ENCODE results near the gene TMEM139.

- no peak for TF ChIP-seq CTCF (IDR thresholded peaks at IDR 0.05; ENCODE audit: insufficient read depth, low read depth, low read length)
- no peak for TF ChIP-seq EZH2 (IDR thresholded peaks at IDR 0.05; ENCODE audit: insufficient read depth, low read length)
These were observed 15.5 kb upstream of the TMEM139 start for GRCh38 chr7:143269251-143269650.

Measured in astrocyte (in vitro differentiated cells and primary cell).